Measurements from ENCODE around the gene SLC12A1.

Gene SLC12A1

GRCh38 chr15:48244921-48245320 lies 38.8 kb downstream of the SLC12A1 start:
- no peak for DNase-seq

- DNase-seq: no peak
Measured at GRCh38 chr15:48248414-48248813, 42.3 kb downstream of the SLC12A1 start.

GRCh38 chr15:48250640-48251076 lies 44.6 kb downstream of the SLC12A1 start:
- peak; percentile 2 for DNase-seq

- no peak for DNase-seq
Measured at GRCh38 chr15:48253172-48253571, 47.1 kb downstream of the SLC12A1 start.

- DNase-seq: no peak
Measured at GRCh38 chr15:48265135-48265534, 59.0 kb downstream of the SLC12A1 start.

GRCh38 chr15:48266024-48266689 lies 60.1 kb downstream of the SLC12A1 start:
- no peak for DNase-seq

- DNase-seq: no peak
Measured at GRCh38 chr15:48267766-48268165, 61.7 kb downstream of the SLC12A1 start.

- DNase-seq: no peak
Measured at GRCh38 chr15:48273049-48273448, 66.9 kb downstream of the SLC12A1 start.

GRCh38 chr15:48278666-48279065 lies 72.6 kb downstream of the SLC12A1 start:
- DNase-seq: no peak

GRCh38 chr15:48279608-48280007 lies 73.5 kb downstream of the SLC12A1 start:
- no peak for DNase-seq

- DNase-seq: no peak
Measured at GRCh38 chr15:48281674-48282073, 75.6 kb downstream of the SLC12A1 start.

- no peak for DNase-seq
Measured at GRCh38 chr15:48282216-48282615, 76.1 kb downstream of the SLC12A1 start.

- DNase-seq: no peak
Measured at GRCh38 chr15:48283396-48284145, 77.5 kb downstream of the SLC12A1 start.

GRCh38 chr15:48285329-48286214 lies 79.5 kb downstream of the SLC12A1 start:
- DNase-seq: no peak

- DNase-seq: no peak
Measured at GRCh38 chr15:48289628-48290027, 83.5 kb downstream of the SLC12A1 start.

- no peak for DNase-seq
Measured at GRCh38 chr15:48292458-48292857, 86.4 kb downstream of the SLC12A1 start.

- DNase-seq: no peak
Measured at GRCh38 chr15:48297668-48298067, 91.6 kb downstream of the SLC12A1 start.

- no peak for DNase-seq
Measured at GRCh38 chr15:48298914-48299313, 92.8 kb downstream of the SLC12A1 start.

- DNase-seq: no peak
Measured at GRCh38 chr15:48300038-48300437, 93.9 kb downstream of the SLC12A1 start.

- no peak for DNase-seq
Measured at GRCh38 chr15:48304398-48304797, 98.3 kb downstream of the SLC12A1 start.

- no peak for DNase-seq
Measured at GRCh38 chr15:48306639-48307038, 100.5 kb downstream of the SLC12A1 start.

GRCh38 chr15:48307586-48307985 lies 101.5 kb downstream of the SLC12A1 start:
- DNase-seq: no peak

- DNase-seq: no peak
Measured at GRCh38 chr15:48309740-48310139, 103.6 kb downstream of the SLC12A1 start.

- DNase-seq: no peak
Measured at GRCh38 chr15:48313216-48313615, 107.1 kb downstream of the SLC12A1 start.

All from DMS79 (cell line).